PC-9 (cell line): ENCODE measurements around the gene PLEKHA1.

Experiments
- CTCF ChIP-seq: fragments of 200-600 bp; sonication (generic); conservative IDR thresholded peaks from 2 replicates; pipeline ENCODE4 v1.6.1; 2017; ENCODE audit warnings: mixed run types, antibody characterized with exemption, mild to moderate bottlenecking, moderate library complexity
- EZH2 ChIP-seq: fragments of 200-600 bp; sonication (generic); IDR thresholded peaks from 2 replicates; pipeline ENCODE4 v1.8.0; 2017; ENCODE audit warnings: antibody characterized with exemption, low read depth

- no peak for TF ChIP-seq CTCF
- TF ChIP-seq EZH2 = no peak
These were observed 43.4 kb upstream of the PLEKHA1 start for GRCh38 chr10:122331100-122331499.
